Neuronal stem cell (in vitro differentiated cells): ENCODE results near the gene WWOX.

Experiments
- DNase-seq: peaks from one replicate; pipeline ENCODE4 v3.0.0-alpha.2; 2013; ENCODE audit warnings: low spot score
- H2AFZ ChIP-seq: one replicate; pipeline ENCODE4 v1.6.1; 2013; ENCODE audit warnings: mild to moderate bottlenecking, low read length, inconsistent platforms
- H2AK5ac ChIP-seq: 2 replicates; pipeline ENCODE4 v1.6.1; 2013; ENCODE audit warnings: low read depth, mild to moderate bottlenecking, inconsistent platforms, low read length, moderate library complexity, mixed read lengths
- H2BK120ac ChIP-seq: 2 replicates; pipeline ENCODE4 v1.6.1; 2013; ENCODE audit warnings: low read depth, mild to moderate bottlenecking, inconsistent platforms, low read length, moderate library complexity, mixed read lengths
- H2BK12ac ChIP-seq: one replicate; pipeline ENCODE4 v1.6.1; 2013; ENCODE audit warnings: low read length, inconsistent platforms
- H2BK15ac ChIP-seq: 2 replicates; pipeline ENCODE4 v1.6.1; 2013; ENCODE audit warnings: mild to moderate bottlenecking, low read length, inconsistent platforms, mixed read lengths
- H2BK5ac ChIP-seq: one replicate; pipeline ENCODE4 v1.6.1; 2013; ENCODE audit warnings: inconsistent platforms, mild to moderate bottlenecking, low read length, moderate library complexity
- H3K14ac ChIP-seq: one replicate; pipeline ENCODE4 v1.6.1; 2013; ENCODE audit warnings: low read length, inconsistent platforms
- H3K18ac ChIP-seq: 2 replicates; pipeline ENCODE4 v1.6.1; 2013; ENCODE audit warnings: low read length, inconsistent platforms
- H3K23ac ChIP-seq: 2 replicates; pipeline ENCODE4 v1.6.1; 2013; ENCODE audit warnings: low read depth, mild to moderate bottlenecking, mixed read lengths, low read length, inconsistent platforms; ENCODE audit not compliant: poor library complexity
- H3K27ac ChIP-seq: replicated peaks from 3 replicates; pipeline ENCODE4 v1.5.1; 2013; ENCODE audit warnings: low read length, inconsistent platforms
- H3K27me3 ChIP-seq, 3 experiments: 2 replicates each; pipeline ENCODE4 v1.6.1; 2013; ENCODE audit warnings: low read length in 3 of 3, mild to moderate bottlenecking in 2 of 3, inconsistent platforms in 1 of 3, low read depth in 1 of 3, mixed read lengths in 1 of 3, moderate library complexity in 1 of 3; ENCODE audit not compliant: control insufficient read depth in 3 of 3, insufficient read depth in 3 of 3
- H3K36me3 ChIP-seq, 2 donors: replicated peaks in 1 of 2; 2 replicates each; pipeline ENCODE4 v1.6.1; 2013; ENCODE audit warnings: low read length in 2 of 2; ENCODE audit not compliant: control insufficient read depth in 2 of 2, insufficient read depth in 2 of 2
- H3K4ac ChIP-seq: 2 replicates; pipeline ENCODE4 v1.6.1; 2013; ENCODE audit warnings: inconsistent platforms, mild to moderate bottlenecking, low read length, moderate library complexity
- H3K4me1 ChIP-seq, 2 donors: 1 replicate in 1 of 2; 2 replicates in 1 of 2; pipeline ENCODE4 v1.6.1; 2013; ENCODE audit warnings: low read length in 2 of 2, low read depth in 1 of 2; ENCODE audit not compliant: control insufficient read depth in 2 of 2, insufficient read depth in 1 of 2
- H3K4me2 ChIP-seq: one replicate; pipeline ENCODE4 v1.6.1; 2013; ENCODE audit warnings: mild to moderate bottlenecking, low read length, inconsistent platforms; ENCODE audit not compliant: insufficient read depth, poor library complexity, severe bottlenecking
- H3K4me3 ChIP-seq, 2 donors: 2 replicates each; pipeline ENCODE4 v1.5.1; 2013; ENCODE audit warnings: low read length in 2 of 2, mild to moderate bottlenecking in 2 of 2, inconsistent platforms in 1 of 2, moderate library complexity in 1 of 2
- H3K79me1 ChIP-seq: one replicate; pipeline ENCODE4 v1.6.1; 2013; ENCODE audit warnings: low read depth, mild to moderate bottlenecking, inconsistent platforms, low read length, moderate library complexity
- H3K9ac ChIP-seq: one replicate; pipeline ENCODE4 v1.6.1; 2013; ENCODE audit warnings: mild to moderate bottlenecking, low read depth, low read length, inconsistent platforms; ENCODE audit not compliant: poor library complexity
- H3K9me3 ChIP-seq, 2 donors: replicated peaks in 1 of 2; 2 replicates each; pipeline versions ENCODE3 to v1.6.1; 2013; ENCODE audit warnings: low read length in 2 of 2, mild to moderate bottlenecking in 2 of 2, inconsistent platforms in 1 of 2, low read depth in 1 of 2, mixed read lengths in 1 of 2, moderate library complexity in 1 of 2; ENCODE audit not compliant: control insufficient read depth in 2 of 2, insufficient read depth in 1 of 2
- H4K8ac ChIP-seq: one replicate; pipeline ENCODE4 v1.6.1; 2013; ENCODE audit warnings: low read depth, mild to moderate bottlenecking, inconsistent platforms, low read length, moderate library complexity
- H4K91ac ChIP-seq: one replicate; pipeline ENCODE4 v1.6.1; 2013; ENCODE audit warnings: low read length, low read depth, mild to moderate bottlenecking, inconsistent platforms; ENCODE audit not compliant: poor library complexity
- WGBS, 2 donors: extraction: QIAGEN DNeasy Blood & Tissue Kit; methylation state at CpG; one replicate each; pipeline ENCODE4 v1.1.7; 2013; ENCODE audit warnings: missing lambda C conversion rate in 2 of 2, mixed read lengths in 1 of 2; ENCODE audit not compliant: insufficient read length in 2 of 2, insufficient replicate concordance in 1 of 2; ENCODE audit errors: extremely low coverage in 2 of 2; 5-methylcytosine and 5-hydroxymethylcytosine counted together

The WWOX gene

GRCh38 chr16:78116946-78117345, 17.5 kb downstream of the WWOX start:
- no peak for DNase-seq

GRCh38 chr16:78117391-78117790, 17.9 kb downstream of the WWOX start:
- H2AK5ac ChIP-seq = no peak overlapping the region
- DNase-seq = no peak

More at GRCh38 chr16:78116946-78117345, 17.5 kb downstream of the WWOX start:
- Histone ChIP-seq H2BK15ac (no peak overlapping the region), H3K9ac (no peak overlapping the region), H3K23ac (no peak overlapping the region), H2AFZ (no peak overlapping the region), H2BK120ac (no peak overlapping the region), H3K27ac (no peak overlapping the region), H3K18ac (no peak overlapping the region), H3K79me1 (no peaks in the 10 kb centered on the region), H3K27me3 (no peaks in the 10 kb centered on the region), H4K91ac (no peak overlapping the region), H3K9me3 (no peaks in the 10 kb centered on the region), H3K4me2 (no peak overlapping the region), H3K4me1 (no peaks in the 10 kb centered on the region), H2BK5ac (no peak overlapping the region), H2AK5ac (no peak overlapping the region), H3K4me3 (no peak overlapping the region), H3K4ac (no peak overlapping the region), H2BK12ac (no peak overlapping the region), H3K14ac (no peak overlapping the region), H3K36me3 (peaks cover 14 to 41% of the 10 kb centered on the region in 2 donors), H4K8ac (no peak overlapping the region)
- no CpG with 5 or more reads among the region's 4 CpGs for WGBS, 2 donors

GRCh38 chr16:78118469-78119025, 19.1 kb downstream of the WWOX start:
- Histone ChIP-seq H2BK120ac (no peak overlapping the region), H3K36me3 (peaks cover 11 to 37% of the 10 kb centered on the region in 2 donors), H3K14ac (no peak overlapping the region), H3K4me2 (no peak overlapping the region), H2BK5ac (no peak overlapping the region), H4K8ac (no peak overlapping the region), H3K4me1 (no peaks in the 10 kb centered on the region), H3K9ac (no peak overlapping the region), H2BK15ac (no peak overlapping the region), H3K4ac (no peak overlapping the region), H4K91ac (no peak overlapping the region), H3K4me3 (no peak overlapping the region), H3K79me1 (no peaks in the 10 kb centered on the region), H2AK5ac (no peak overlapping the region), H3K27me3 (no peaks in the 10 kb centered on the region), H3K9me3 (no peaks in the 10 kb centered on the region), H3K27ac (no peak overlapping the region), H3K18ac (no peak overlapping the region), H2BK12ac (no peak overlapping the region), H2AFZ (no peak overlapping the region), H3K23ac (no peak overlapping the region)
- WGBS, 2 donors = no CpG with 5 or more reads among the region's 4 CpGs
- no peak for DNase-seq

More at GRCh38 chr16:78117391-78117790, 17.9 kb downstream of the WWOX start:
- no peak overlapping the region for H2BK5ac ChIP-seq
- H3K4me3 ChIP-seq = no peak overlapping the region
- H4K8ac ChIP-seq = no peak overlapping the region
- H3K9me3 ChIP-seq = no peaks in the 10 kb centered on the region
- H2BK120ac ChIP-seq = no peak overlapping the region
- H3K4ac ChIP-seq = no peak overlapping the region
- no peak overlapping the region for H4K91ac ChIP-seq
- H3K27me3 ChIP-seq = no peaks in the 10 kb centered on the region
- H3K79me1 ChIP-seq = no peaks in the 10 kb centered on the region
- no peak overlapping the region for H3K18ac ChIP-seq
- no peak overlapping the region for H2AFZ ChIP-seq
- no peak overlapping the region for H3K14ac ChIP-seq
- no peak overlapping the region for H3K23ac ChIP-seq
- no peak overlapping the region for H2BK12ac ChIP-seq
- H2BK15ac ChIP-seq = no peak overlapping the region
- no peaks in the 10 kb centered on the region for H3K4me1 ChIP-seq
- WGBS, 2 donors = no CpG with 5 or more reads among the region's 5 CpGs
- H3K36me3 ChIP-seq = peaks cover 13 to 37% of the 10 kb centered on the region in 2 donors
- no peak overlapping the region for H3K4me2 ChIP-seq
- no peak overlapping the region for H3K9ac ChIP-seq
- no peak overlapping the region for H3K27ac ChIP-seq

GRCh38 chr16:78122774-78123315, 23.4 kb downstream of the WWOX start:
- Histone ChIP-seq H3K4me1 (peaks cover 0 to 3% of the 10 kb centered on the region in 2 donors), H3K36me3 (peaks cover 3 to 13% of the 10 kb centered on the region in 2 donors), H3K4ac (no peak overlapping the region), H3K27me3 (no peaks in the 10 kb centered on the region), H3K23ac (no peak overlapping the region), H2BK120ac (no peak overlapping the region), H3K79me1 (no peaks in the 10 kb centered on the region), H3K18ac (no peak overlapping the region), H3K9me3 (no peaks in the 10 kb centered on the region), H2AK5ac (no peak overlapping the region), H2AFZ (peak overlapping the region; percentile 66), H4K8ac (no peak overlapping the region), H4K91ac (no peak overlapping the region), H3K27ac (no peak overlapping the region), H3K9ac (no peak overlapping the region), H2BK15ac (no peak overlapping the region), H3K4me2 (no peak overlapping the region), H2BK5ac (no peak overlapping the region), H3K14ac (no peak overlapping the region), H2BK12ac (no peak overlapping the region), H3K4me3 (no peak overlapping the region)
- no CpG with 5 or more reads among the region's 4 CpGs for WGBS, 2 donors
- DNase-seq = peak; percentile 29
